Thyroid gland (tissue), 4 donors: ENCODE results near the gene LCE1C. TPM values are rescaled to one million over a fixed set of nuclear protein-coding genes. Genes with fewer than 3 reads are reported as not detected.

Experiments used
- DNase-seq, 2 donors: peaks; one replicate each; pipeline ENCODE4 v3.0.0-alpha.2; 2019
- H3K27ac ChIP-seq, 3 donors: fragments of 200-600 bp; sonication (generic); 1 replicate in 2 of 3; 2 replicates in 1 of 3; pipeline ENCODE4 v1.5.1; 2016 to 2019; ENCODE audit warnings: mild to moderate bottlenecking in 1 of 3, moderate library complexity in 1 of 3
- H3K27me3 ChIP-seq: fragments of 200-600 bp; sonication (generic); one replicate; pipeline ENCODE4 v1.5.1; 2019
- H3K36me3 ChIP-seq, 2 donors: fragments of 200-600 bp; sonication (generic); one replicate each; pipeline ENCODE4 v1.5.1; 2016 to 2019
- H3K4me1 ChIP-seq, 2 donors: fragments of 200-600 bp; sonication (generic); one replicate each; pipeline ENCODE4 v1.5.1; 2017 to 2019
- H3K4me3 ChIP-seq, 3 donors: fragments of 200-600 bp; sonication (generic); replicated peaks in 1 of 3; 1 replicate in 2 of 3; 2 replicates in 1 of 3; pipeline ENCODE4 v1.5.1; 2016; ENCODE audit warnings: mild to moderate bottlenecking in 1 of 3
- H3K9me3 ChIP-seq: fragments of 200-600 bp; sonication (generic); one replicate; pipeline ENCODE4 v1.5.1; 2017
- CTCF ChIP-seq, 6 experiments: fragments of 200-600 bp in 3 of 6; fragments of 450-650 bp in 3 of 6; sonication (generic) in 3 of 6; IDR thresholded peaks; one replicate each; pipeline ENCODE4 v1.5.1; 2016 to 2019; ENCODE audit warnings: antibody characterized with exemption in 6 of 6, mild to moderate bottlenecking in 2 of 6, inconsistent platforms in 1 of 6, moderate library complexity in 1 of 6
- POLR2A ChIP-seq, 2 donors: fragments of 450-650 bp; IDR thresholded peaks; one replicate each; pipeline ENCODE4 v1.6.1; 2017; ENCODE audit warnings: antibody characterized with exemption in 2 of 2, mild to moderate bottlenecking in 2 of 2, moderate library complexity in 1 of 2
- WGBS, 2 donors: methylation state at CpG; one replicate each; pipeline ENCODE4 v1.1.5; 2017; 5-methylcytosine and 5-hydroxymethylcytosine counted together
- intact Hi-C: fragments of 100-400 bp; cut with DNase I; formaldehyde crosslinking; loops from one replicate; pipeline ENCODE4 v1.15.1; 2023
- total RNA-seq, 4 donors: library from RNA; depleted of rRNA; stranded (reverse); fragments of >200 nt; gene quantifications; one replicate each; pipeline ENCODE4 v1.2.3, GENCODE V29; 2016

Gene LCE1C
- total RNA-seq, 4 donors from 2014 or later = not detected

GRCh38 chr1:152801333-152801732 is 5.1 kb downstream of the LCE1C start:
- no peak for DNase-seq
- 62 to 89% methylated on average over 1 of the region's 1 CpG for WGBS, 2 donors
- no peaks in the 10 kb centered on the region for H3K27me3 ChIP-seq
- no peak overlapping the region for H3K4me3 ChIP-seq
- TF ChIP-seq CTCF (IDR thresholded peaks at IDR 0.05) (no peak), POLR2A (IDR thresholded peaks at IDR 0.05) (no peak)
- H3K27ac ChIP-seq = no peak overlapping the region
- no peaks in the 10 kb centered on the region for H3K36me3 ChIP-seq
- no peaks in the 10 kb centered on the region for H3K4me1 ChIP-seq
- intact Hi-C loops = no loop called here
- no peaks in the 10 kb centered on the region for H3K9me3 ChIP-seq

DNA sequence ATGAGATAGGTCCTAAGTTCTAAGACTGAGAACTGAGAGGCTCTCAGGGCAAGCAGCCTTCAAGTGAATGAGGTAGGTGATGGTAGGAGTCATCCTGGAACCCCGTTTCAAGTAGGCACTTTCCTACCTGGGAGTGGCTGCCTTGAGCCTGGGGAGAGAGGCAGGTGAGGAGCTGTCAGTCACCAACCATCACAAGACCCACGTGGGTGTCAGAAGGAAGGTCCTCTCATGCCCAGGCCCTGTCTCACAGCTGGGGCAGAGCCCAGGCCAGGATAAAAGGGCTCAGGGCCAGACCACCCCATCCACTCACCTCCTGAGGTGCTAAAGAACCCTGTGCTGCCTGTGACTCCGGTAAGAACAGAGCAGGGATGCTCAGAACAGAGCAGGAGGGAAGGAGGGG is 10.0 kb downstream of the LCE1C start, which contains the start of gene LCE1D:
TSS of gene LCE1D (plus strand) at position 301 of the 400 bp plus-strand sequence. CDS start 1,074 bp downstream, outside the sequence.
- Histone ChIP-seq H3K27ac (no peak within 1 kb of the TSS), H3K4me3 (no peak within 1 kb of the TSS), H3K27me3 (no peaks in the 10 kb centered on the region), H3K9me3 (no peaks in the 10 kb centered on the region), H3K36me3 (no peaks in the 10 kb centered on the region), H3K4me1 (no peaks in the 10 kb centered on the region)
- WGBS, 2 donors = 26 to 42% methylated on average over 2 to 3 of the region's 3 CpGs
- DNase-seq = no peak
- TF ChIP-seq POLR2A (IDR thresholded peaks at IDR 0.05) = no peak
- TF ChIP-seq CTCF (IDR thresholded peaks at IDR 0.05) = no peak
- intact Hi-C loops = no loop called here

DNA sequence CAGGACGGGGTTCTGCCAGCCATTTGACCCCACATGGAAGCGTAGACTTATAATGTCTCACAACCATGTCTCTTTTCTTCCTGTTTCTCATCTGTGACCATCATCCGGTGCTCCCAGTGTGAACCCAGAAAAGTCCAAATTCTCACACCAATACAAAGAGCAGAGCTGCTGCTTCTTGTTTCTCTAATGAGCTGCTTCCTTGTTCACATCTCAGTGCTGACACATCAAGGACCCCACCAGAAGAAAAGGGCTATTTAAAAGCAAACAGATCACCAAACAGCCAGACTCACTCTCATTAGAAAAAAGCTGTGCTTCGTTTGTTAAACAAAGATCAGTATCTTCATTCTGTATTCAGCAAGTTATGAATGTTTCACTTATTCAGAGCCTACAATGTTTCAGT is 10.8 kb downstream of the LCE1C start:
- Histone ChIP-seq H3K4me3 (no peak overlapping the region), H3K4me1 (no peaks in the 10 kb centered on the region), H3K36me3 (no peaks in the 10 kb centered on the region), H3K9me3 (no peaks in the 10 kb centered on the region), H3K27ac (no peak overlapping the region), H3K27me3 (no peaks in the 10 kb centered on the region)
- no peak for DNase-seq
- WGBS, 2 donors = 68 to 72% methylated on average over 4 of the region's 4 CpGs
- intact Hi-C loops = no loop called here
- TF ChIP-seq CTCF (IDR thresholded peaks at IDR 0.05) (no peak), POLR2A (IDR thresholded peaks at IDR 0.05) (no peak)

- no peaks in the 10 kb centered on the region for H3K36me3 ChIP-seq
- WGBS, 2 donors = 48 to 49% methylated on average over 2 of the region's 2 CpGs
- no peaks in the 10 kb centered on the region for H3K4me1 ChIP-seq
- H3K9me3 ChIP-seq = no peaks in the 10 kb centered on the region
- intact Hi-C loops = no loop called here
- H3K27me3 ChIP-seq = no peaks in the 10 kb centered on the region
- TF ChIP-seq CTCF (IDR thresholded peaks at IDR 0.05) (no peak), POLR2A (IDR thresholded peaks at IDR 0.05) (no peak)
- DNase-seq = no peak
- no peak within 1 kb of the TSS for H3K4me3 ChIP-seq
- no peak within 1 kb of the TSS for H3K27ac ChIP-seq
Observed at GRCh38 chr1:152786077-152786476, 20.4 kb downstream of the LCE1C start, which contains the start of gene LCE1E. TSS of gene LCE1E (plus strand) at chr1:152786257. CDS start at chr1:152787300, 1,043 bp downstream.

DNA sequence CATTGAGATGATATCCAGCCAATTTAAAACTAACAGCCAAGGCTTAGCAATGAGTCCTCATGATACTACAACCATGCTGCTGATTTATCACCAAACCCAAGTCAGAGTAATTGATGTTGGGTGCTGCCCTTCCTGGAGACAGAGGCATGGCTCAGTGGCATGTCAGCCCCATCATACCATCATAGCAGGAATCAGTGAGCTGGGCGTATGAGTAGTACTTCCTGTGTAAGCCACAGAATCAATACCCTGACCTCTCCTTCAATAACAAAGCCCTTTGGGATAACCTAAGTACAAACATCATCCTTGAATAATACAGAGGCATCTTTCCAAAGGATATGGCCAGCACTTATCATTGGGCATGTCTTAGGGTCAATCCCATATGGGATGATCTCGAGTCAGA is 23.4 kb downstream of the LCE1C start:
- Histone ChIP-seq H3K9me3 (no peaks in the 10 kb centered on the region), H3K36me3 (no peaks in the 10 kb centered on the region), H3K27ac (no peak overlapping the region), H3K4me3 (no peak overlapping the region), H3K27me3 (no peaks in the 10 kb centered on the region), H3K4me1 (no peaks in the 10 kb centered on the region)
- intact Hi-C loops = no loop called here
- WGBS, 2 donors = 75 to 80% methylated on average over 2 of the region's 2 CpGs
- no peak for DNase-seq
- no peak for TF ChIP-seq POLR2A (IDR thresholded peaks at IDR 0.05)
- TF ChIP-seq CTCF (IDR thresholded peaks at IDR 0.05) = no peak
